ENCODE results near the gene CSNK1G1.
"Not testable (repeated sequence)": the region's sequence is repeated elsewhere in the genome, so short reads cannot be mapped to it uniquely, and the experiment has no call there.

CSNK1G1 gene

GRCh38 chr15:64348455-64348854, 7.5 kb downstream of the CSNK1G1 start:
- DNase-seq, result no peak

- not testable (repeated sequence) for DNase-seq
These were observed 9.7 kb downstream of the CSNK1G1 start for GRCh38 chr15:64346242-64346641.

GRCh38 chr15:64344651-64345294, 11.2 kb downstream of the CSNK1G1 start:
- no peak for DNase-seq

GRCh38 chr15:64343841-64344240, 12.1 kb downstream of the CSNK1G1 start:
- no peak for DNase-seq

- no peak for DNase-seq
These were observed 12.8 kb downstream of the CSNK1G1 start for GRCh38 chr15:64343222-64343621.

GRCh38 chr15:64341961-64342360, 14.0 kb downstream of the CSNK1G1 start:
- no peak for DNase-seq

- no peak for DNase-seq
These were observed 15.6 kb downstream of the CSNK1G1 start for GRCh38 chr15:64340355-64340754.

GRCh38 chr15:64337761-64338160, 18.2 kb downstream of the CSNK1G1 start:
- no peak for DNase-seq

GRCh38 chr15:64333986-64334929, 21.7 kb downstream of the CSNK1G1 start:
- no peak for DNase-seq

GRCh38 chr15:64333516-64333915, 22.5 kb downstream of the CSNK1G1 start:
- no peak for DNase-seq

- DNase-seq, result not testable (repeated sequence)
These were observed 24.3 kb downstream of the CSNK1G1 start for GRCh38 chr15:64331668-64332067.

GRCh38 chr15:64326975-64327374, 29.0 kb downstream of the CSNK1G1 start:
- not testable (repeated sequence) for DNase-seq

- DNase-seq, result not testable (repeated sequence)
These were observed 29.5 kb downstream of the CSNK1G1 start for GRCh38 chr15:64326458-64326857.

GRCh38 chr15:64324165-64324877, 31.7 kb downstream of the CSNK1G1 start:
- no peak for DNase-seq

GRCh38 chr15:64315216-64315615, 40.8 kb downstream of the CSNK1G1 start:
- DNase-seq, result no peak

- no peak for DNase-seq
These were observed 41.5 kb downstream of the CSNK1G1 start for GRCh38 chr15:64314456-64314855.

- DNase-seq, result no peak
These were observed 44.4 kb downstream of the CSNK1G1 start for GRCh38 chr15:64311566-64311965.

- no peak for DNase-seq
These were observed 45.9 kb downstream of the CSNK1G1 start for GRCh38 chr15:64310036-64310435.

GRCh38 chr15:64305261-64305660, 50.7 kb downstream of the CSNK1G1 start:
- DNase-seq, result no peak

GRCh38 chr15:64289550-64289949, 66.4 kb downstream of the CSNK1G1 start:
- DNase-seq, result no peak

GRCh38 chr15:64288999-64289398, 67.0 kb downstream of the CSNK1G1 start:
- no peak for DNase-seq

GRCh38 chr15:64288577-64288976, 67.4 kb downstream of the CSNK1G1 start:
- no peak for DNase-seq

- DNase-seq, result no peak
These were observed 68.0 kb downstream of the CSNK1G1 start for GRCh38 chr15:64287953-64288352.

Data from SHP77 (cell line).